HG02571 (cell line): ENCODE results near the gene MOB3B.
"Not testable (repeated sequence)": the region's sequence is repeated elsewhere in the genome, so short reads cannot be mapped to it uniquely, and the experiment has no call there.

Experiments used
- ATAC-seq: cut with Tn5 transposase; IDR thresholded peaks from one replicate; pipeline ENCODE4 v1.9.1; 2021; ENCODE audit warnings: mild to moderate bottlenecking, moderate library complexity; ENCODE audit not compliant: unreplicated experiment

Gene MOB3B

DNA sequence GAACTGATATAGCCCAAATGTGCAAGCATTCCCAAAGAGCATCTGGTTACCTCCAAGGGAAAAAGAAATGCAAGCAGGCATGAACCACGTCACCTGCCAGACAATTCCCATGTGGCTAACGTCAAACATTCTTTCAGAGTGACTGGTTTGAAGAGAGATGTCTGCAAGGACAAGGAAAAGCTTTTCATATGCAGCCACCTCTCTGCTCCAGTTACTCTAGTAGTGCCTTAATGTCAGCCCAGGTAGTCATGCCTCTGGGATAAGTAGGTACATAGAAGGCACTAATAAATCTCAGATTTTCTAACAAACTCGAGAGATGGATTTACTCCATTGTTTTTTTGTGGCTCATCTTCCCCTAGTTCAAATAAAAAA is 102.4 kb downstream of the MOB3B start:
- no peak for ATAC-seq

DNA sequence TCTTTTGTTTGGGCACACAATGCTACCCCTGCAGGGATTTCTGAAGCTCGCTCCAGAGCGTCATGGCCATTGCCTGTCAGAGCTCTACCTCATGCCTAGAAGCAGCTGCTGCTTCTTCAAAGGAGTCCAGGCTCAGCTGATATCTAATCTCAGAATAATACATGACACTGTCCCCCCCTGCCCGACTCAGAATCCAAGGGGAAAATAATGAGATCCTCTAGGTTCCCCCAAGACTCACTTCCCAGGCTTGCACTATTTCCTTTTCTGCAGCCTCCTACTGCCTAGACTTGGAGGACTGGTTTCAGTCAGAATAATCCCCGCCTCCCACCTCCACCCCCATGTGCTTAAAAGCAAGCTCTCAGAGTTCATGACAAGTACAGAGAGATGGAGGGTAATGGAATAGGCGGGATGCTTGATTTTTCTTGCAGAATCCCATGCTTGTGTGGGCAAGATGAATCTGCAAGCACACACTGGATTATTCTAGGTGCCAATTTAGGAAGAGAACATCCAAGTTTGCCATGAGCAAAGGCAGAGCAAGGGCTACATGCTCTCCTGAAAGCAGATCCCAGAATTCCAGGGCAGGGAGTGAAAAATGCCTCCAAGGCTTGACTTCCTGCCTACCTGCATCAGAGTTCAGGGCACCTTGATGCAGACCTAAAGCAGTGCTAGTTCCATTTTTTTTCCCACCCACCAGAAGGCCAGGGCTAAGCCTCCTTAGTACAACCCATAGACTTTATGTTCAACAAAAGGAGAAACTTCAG is 102.9 kb downstream of the MOB3B start:
- ATAC-seq: no peak

DNA sequence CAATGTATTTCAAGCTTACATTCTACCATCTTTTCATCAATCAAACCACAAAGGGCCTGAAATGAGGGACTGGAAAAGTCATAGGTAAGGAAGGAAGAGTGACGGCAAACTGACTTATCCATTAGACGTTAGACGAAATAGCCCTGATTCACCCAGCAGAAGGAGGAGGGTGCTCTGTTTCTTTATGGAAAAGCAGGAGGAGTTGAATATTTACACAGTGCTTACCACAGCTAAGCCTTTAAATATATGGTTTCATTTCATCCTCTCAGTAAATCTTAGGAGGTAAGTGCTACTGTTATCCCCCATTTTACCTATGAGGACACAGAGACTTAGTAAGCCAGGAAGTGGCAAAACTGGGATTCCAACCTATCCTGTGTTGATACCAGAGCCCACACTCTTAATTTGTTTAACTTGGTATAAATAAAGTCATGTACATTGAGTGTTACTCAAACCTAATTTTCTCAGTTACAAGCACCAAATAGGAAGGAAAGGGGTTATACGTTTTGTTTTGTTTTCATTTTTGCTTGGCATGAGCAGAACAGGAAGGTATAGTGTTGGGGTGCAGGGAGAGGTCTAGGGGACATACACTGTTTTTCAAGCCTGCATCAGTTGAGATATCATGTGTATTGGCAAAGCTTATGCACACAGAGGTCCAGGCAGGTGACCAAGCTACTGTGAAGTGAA is 103.6 kb downstream of the MOB3B start:
- ATAC-seq: no peak

DNA sequence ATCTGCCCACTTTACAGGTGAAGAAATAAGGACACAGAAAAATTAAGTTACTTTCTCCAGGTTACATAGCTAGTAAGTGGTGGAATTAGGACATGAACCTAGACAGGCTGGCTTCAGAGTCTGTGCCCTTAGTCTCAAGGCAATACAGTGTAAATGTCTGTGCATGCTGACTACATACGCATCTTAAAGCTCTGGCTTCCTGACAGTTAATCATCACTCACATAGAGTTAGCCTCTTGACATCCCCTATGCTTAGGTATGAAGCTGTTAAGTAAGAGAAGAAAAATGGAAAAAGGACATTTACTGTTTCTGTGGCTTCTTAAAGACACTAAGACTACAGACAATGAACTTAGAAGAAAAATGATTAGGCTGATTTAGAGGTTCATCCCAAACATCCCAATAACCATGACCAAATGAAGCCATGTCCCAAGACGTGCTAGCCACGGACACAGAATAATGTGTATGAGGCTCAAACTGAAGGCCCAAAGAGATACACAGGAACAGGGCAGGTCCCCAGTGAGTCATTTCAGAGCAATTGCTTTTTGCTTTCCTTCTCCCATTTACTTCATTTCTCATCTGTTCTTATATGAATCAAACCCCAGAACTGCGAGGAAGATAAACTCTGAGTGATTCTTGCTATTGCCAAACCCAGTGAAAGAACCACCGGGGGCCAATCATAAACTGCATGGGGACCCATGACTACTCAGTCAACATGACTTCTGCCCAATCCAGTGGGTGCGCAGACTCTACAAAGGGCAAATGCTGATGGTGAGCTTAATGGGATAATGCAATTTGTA is 105.5 kb downstream of the MOB3B start:
- no peak for ATAC-seq

DNA sequence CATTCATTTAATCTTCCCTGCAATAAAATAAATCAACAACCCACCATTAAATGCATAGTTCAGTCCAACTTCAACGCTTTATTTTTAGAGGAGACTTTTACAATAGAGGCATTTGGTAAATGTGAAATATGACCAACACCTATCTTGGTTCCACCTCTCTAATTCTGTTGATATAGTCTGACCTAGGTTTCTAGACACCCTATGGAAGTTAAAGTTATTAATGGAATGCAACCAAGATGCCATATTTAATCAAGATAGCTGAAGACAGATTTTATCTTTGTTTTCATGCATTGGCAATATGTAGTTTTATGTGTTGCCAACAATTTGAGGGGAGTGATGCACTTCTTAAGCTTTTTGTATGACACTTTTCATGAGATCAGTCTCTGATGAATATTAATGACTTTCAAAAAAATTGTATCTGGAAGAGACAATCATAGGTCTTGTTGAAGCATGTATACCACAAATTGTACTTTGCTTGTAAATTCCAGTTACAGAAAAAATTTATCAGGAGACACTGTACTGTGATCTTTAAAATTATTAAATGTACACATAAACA is 107.3 kb downstream of the MOB3B start:
- no peak for ATAC-seq

DNA sequence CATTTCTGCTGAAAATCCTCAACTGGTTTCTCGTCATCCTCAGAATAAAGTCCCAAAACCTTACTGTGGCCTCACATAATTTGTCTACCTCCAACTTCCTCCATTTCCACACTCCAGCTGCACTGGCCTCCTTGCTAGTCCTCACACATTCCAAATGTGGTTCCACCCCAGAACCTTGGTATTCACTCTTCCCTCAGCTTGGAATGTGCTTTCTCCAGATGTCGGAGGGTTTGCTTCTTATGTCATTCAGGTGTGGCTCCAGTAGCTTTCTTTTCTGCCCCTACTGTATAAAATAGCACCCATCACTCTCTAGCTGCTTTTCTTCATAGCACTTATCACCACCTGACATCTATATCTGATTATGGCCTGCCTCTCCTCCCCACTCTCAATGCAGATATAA is 108.0 kb downstream of the MOB3B start:
- ATAC-seq: no peak

- ATAC-seq: not testable (repeated sequence)
These were observed 110.1 kb downstream of the MOB3B start for GRCh38 chr9:27419558-27419957.

DNA sequence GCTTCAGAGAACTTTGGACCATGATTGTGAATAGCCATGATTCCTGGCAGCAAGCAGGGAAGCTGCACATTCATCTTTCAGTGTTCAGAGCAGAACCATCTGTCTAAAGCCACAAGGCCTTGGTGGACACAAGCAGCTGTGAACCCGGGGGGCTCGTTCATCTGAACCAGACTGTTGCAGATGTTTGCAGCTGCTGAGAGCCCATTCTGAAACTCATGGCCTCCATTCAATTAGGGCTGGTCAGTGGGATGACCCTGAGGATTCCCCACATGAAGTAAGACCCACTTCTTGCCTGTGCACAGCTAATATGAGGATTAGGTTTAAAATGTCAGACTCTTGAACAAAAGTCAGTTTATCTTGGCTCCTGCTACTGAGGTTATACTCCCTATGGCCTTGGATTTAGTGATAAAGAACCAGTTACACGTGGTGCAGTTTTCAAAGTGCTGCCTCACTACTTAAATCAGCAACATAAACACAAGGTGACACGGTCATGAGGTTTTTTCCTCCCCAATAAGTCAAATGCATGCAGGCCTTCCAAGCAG is 115.3 kb downstream of the MOB3B start:
- no peak for ATAC-seq

DNA sequence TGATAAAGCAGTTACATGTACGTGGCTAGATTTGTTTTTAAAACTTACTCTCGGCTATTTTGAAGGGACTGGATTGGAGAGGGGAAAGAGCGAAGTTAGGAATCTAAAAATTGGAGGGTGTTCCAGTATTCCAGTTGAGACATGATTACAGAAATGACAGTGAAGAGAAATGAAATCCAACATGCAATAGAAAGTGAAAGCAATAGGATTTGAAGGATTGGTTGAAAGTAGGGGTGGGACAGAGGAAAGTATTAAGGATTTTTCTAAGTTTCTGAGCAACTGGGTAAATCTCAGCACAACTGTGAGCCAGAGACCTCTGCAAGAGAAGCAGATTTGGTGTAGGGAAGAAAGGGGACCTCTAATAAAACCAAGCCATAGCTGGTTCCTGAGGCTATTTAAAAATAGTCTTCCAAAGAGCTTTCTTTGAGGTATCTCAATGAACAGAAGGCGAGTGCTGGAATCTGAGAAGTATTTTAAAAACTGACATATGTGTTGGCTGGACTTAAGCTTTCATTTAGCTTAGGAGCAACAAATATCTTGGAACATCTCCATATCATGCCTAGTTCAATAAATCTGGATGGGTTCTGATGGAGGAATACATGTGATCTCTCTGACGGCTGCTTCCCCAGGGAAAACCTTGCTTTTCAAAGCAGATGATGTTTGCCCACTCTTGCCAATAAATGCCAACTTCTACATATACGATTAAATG is 115.9 kb downstream of the MOB3B start:
- no peak for ATAC-seq

- no peak for ATAC-seq
These were observed 116.7 kb downstream of the MOB3B start for GRCh38 chr9:27412963-27413362.

- no peak for ATAC-seq
These were observed 117.5 kb downstream of the MOB3B start for GRCh38 chr9:27412081-27412480.

DNA sequence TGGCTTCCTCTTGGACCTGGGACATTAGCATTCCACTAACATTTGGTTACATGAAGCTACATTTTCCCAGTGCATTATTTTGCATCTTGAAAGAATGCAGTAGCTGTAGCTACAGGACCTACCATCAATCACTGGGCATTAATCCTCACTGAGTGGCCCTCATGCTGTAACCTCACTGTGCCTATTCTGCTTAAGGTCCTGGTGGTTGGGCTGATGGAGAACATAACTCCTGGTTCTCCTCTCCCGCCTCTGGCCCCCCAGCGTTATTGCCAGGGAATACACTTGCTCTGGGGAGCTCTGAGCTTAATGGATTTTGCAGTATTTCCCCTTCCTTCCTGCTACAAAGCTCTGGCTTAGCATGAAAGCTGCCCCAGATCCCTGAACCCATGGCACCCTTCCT is 121.1 kb downstream of the MOB3B start:
- no peak for ATAC-seq

GRCh38 chr9:27408001-27408400 is 121.6 kb downstream of the MOB3B start:
- ATAC-seq: no peak

DNA sequence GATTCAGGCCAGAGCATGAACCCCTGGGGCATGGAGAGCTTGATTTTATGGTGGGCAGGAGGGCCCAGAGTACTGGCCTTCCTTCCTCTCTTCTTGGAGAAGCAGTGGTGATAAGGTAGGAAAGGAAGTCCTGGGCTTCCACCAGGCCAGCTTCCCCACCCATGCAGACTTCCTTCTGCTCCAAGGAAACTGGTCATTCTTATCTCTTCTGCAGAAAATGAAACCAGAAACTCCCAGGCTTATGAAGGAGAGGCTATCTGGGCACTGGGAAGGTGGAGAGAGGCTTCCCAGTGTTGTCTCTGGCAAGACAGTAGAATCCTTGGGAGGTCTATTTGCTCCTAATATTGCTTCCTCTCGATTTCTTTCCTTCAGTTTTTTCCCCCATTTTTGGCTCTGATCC is 122.1 kb downstream of the MOB3B start:
- ATAC-seq: no peak

DNA sequence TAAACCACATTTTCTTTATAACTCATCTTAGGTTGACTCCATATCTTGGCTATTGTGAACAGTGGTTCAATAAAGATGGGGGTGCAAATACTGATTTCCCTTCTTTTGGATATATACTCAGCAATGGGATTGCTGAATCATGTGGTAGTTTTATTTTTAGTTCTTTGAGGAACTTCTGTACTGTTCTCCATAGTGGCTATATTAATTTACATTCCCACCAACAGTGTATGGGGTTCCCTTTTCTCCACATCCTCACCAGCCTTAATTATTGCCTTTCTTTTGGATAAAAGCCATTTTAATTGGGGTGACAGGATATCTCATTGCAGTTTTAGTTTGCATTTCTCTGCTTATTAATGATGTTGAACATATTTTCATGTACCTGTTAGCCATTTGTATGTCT is 125.0 kb downstream of the MOB3B start:
- ATAC-seq: no peak

GRCh38 chr9:27402626-27403025 is 127.0 kb downstream of the MOB3B start:
- ATAC-seq: no peak

DNA sequence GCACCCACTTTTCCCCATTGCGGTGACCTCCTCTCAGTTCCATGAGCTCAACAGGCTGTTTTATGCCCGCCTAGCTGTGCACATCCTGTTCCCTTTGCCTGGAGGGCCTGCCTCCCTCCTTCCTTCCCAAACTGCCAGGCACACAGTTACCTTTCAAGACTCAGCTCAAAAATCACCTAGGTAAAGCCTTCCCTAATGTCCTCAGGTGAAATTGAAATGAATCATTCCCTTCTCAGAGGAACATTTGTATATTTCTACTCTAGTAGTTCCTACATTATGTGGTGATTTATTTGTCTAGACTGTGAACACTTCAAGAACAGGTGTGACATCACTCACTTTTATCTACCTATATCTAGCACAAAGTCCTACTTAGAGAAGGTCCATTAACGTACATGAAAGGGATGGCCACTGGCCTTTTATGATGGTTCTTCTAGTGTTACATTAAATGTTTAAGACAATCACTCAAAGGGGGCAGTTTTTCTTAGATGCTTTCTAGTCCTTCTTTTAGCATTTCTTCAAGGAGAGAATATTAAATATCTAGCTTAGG is 129.2 kb downstream of the MOB3B start:
- ATAC-seq: no peak

DNA sequence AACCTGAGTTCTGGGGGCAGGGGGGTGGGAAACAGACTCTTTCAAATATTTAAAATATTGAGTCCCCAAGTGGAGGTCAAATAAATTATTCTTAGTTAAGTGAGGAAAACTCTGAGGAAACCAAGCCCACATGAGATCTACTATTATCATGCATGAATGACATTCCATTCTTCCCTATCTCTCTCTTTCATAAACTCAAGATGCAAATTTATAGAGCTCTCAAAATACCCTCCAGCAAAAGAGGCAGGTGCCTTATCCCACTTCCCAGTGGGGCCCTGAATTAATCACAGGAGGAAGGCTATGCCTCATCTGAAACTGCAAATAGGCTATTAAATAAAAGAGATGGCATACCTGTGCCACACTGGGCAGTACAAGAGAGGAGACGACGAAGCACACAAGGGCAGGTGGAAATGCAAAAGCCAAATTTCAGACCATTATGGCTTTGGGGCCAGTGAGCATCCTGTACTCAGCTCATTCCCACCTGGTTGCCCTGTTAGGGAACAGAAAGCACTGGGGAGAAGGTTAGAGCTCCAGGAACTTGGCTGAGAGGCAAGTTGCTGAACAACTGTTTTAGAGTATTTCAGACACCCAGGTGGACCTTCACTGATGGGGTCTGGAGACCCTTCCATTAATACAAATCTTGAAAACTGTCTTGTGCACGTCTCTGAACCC is 130.5 kb downstream of the MOB3B start:
- ATAC-seq: no peak

- no peak for ATAC-seq
These were observed 133.1 kb downstream of the MOB3B start for GRCh38 chr9:27396495-27396894.

GRCh38 chr9:27395484-27395921 is 134.1 kb downstream of the MOB3B start:
- no peak for ATAC-seq
